HG02943 (cell line): ENCODE data around the gene C1orf185.
"Not testable (repeated sequence)": the region's sequence is repeated elsewhere in the genome, so short reads cannot be mapped to it uniquely, and the experiment has no call there.

Experiments used
- ATAC-seq: cut with Tn5 transposase; IDR thresholded peaks from one replicate; pipeline ENCODE4 v1.9.1; 2021; ENCODE audit warnings: mild to moderate bottlenecking, low read depth, moderate library complexity; ENCODE audit not compliant: unreplicated experiment

C1orf185 gene

GRCh38 chr1:51101976-51102375, at the start of gene C1orf185:
C1orf185 (plus strand) TSS chr1:51102228; CDS start chr1:51102234, 6 bp downstream.
- no peak for ATAC-seq

GRCh38 chr1:51058858-51059257, 43.2 kb upstream of the C1orf185 start:
- no peak for ATAC-seq

- ATAC-seq: no peak
Observed at GRCh38 chr1:51061231-51061918, 40.7 kb upstream of the C1orf185 start.

GRCh38 chr1:51063121-51063520, 38.9 kb upstream of the C1orf185 start:
- ATAC-seq: no peak

- ATAC-seq: no peak
Observed at GRCh38 chr1:51070011-51070410, 32.0 kb upstream of the C1orf185 start.

GRCh38 chr1:51070640-51071039, 31.4 kb upstream of the C1orf185 start:
- no peak for ATAC-seq

- no peak for ATAC-seq
Observed at GRCh38 chr1:51071291-51072042, 30.6 kb upstream of the C1orf185 start.

GRCh38 chr1:51072043-51072439, 30.0 kb upstream of the C1orf185 start:
- ATAC-seq: no peak

- ATAC-seq: no peak
Observed at GRCh38 chr1:51072651-51073050, 29.4 kb upstream of the C1orf185 start.

- no peak for ATAC-seq
Observed at GRCh38 chr1:51073456-51073855, 28.6 kb upstream of the C1orf185 start.

GRCh38 chr1:51086496-51087271, 15.3 kb upstream of the C1orf185 start:
- ATAC-seq: no peak

GRCh38 chr1:51088474-51088873, 13.6 kb upstream of the C1orf185 start:
- ATAC-seq: no peak

- no peak for ATAC-seq
Observed at GRCh38 chr1:51093581-51093980, 8.4 kb upstream of the C1orf185 start.

- no peak for ATAC-seq
Observed at GRCh38 chr1:51097171-51097570, 4.9 kb upstream of the C1orf185 start.

- ATAC-seq: no peak
Observed at GRCh38 chr1:51100264-51100880, 1.7 kb upstream of the C1orf185 start.

GRCh38 chr1:51114137-51114536, 12.1 kb downstream of the C1orf185 start:
- ATAC-seq: no peak

- no peak for ATAC-seq
Observed at GRCh38 chr1:51115714-51116404, 13.8 kb downstream of the C1orf185 start.

- no peak for ATAC-seq
Observed at GRCh38 chr1:51119331-51119730, 17.3 kb downstream of the C1orf185 start.

- no peak for ATAC-seq
Observed at GRCh38 chr1:51120629-51121028, 18.6 kb downstream of the C1orf185 start.

GRCh38 chr1:51127152-51127551, 25.1 kb downstream of the C1orf185 start:
- not testable (repeated sequence) for ATAC-seq
